Body of pancreas (tissue), 4 donors: ENCODE results near the gene MYBBP1A.

Experiments used
- CTCF ChIP-seq, 7 experiments: fragments of 450-650 bp in 4 of 7; fragments of 200-600 bp in 3 of 7; sonication (generic) in 3 of 7; IDR thresholded peaks; one replicate each; pipeline ENCODE4 v1.5.1; 2016 to 2019; ENCODE audit warnings: antibody characterized with exemption in 7 of 7
- POLR2A ChIP-seq, 3 donors: fragments of 450-650 bp; IDR thresholded peaks; one replicate each; pipeline ENCODE4 v1.6.1; 2016; ENCODE audit warnings: antibody characterized with exemption in 3 of 3, mild to moderate bottlenecking in 2 of 3

DNA sequence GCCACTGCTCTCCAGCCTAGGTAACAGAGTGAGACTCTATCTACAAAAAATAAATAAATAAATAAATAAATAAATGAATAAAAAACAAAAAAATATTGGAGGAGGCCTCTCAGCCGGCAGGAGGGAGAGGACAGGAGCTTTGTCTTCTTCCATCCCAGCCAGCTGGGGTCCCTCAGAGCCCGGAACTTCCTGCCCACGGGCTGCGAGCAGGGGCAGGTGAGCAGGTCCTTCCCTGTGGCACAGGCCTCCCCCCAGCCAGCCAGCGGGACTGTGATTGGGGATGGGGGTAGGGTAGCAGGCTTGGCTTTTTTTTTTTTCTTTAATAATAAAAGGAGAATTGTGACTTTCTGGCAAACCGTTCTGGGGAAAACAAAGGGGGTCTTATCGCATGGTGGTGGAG, 39.2 kb upstream of the MYBBP1A start:
- TF ChIP-seq CTCF (IDR thresholded peaks at IDR 0.05) (no peak), POLR2A (IDR thresholded peaks at IDR 0.05) (no peak)
